ENCODE results near the gene RASSF7. TPM values are rescaled to one million over a fixed set of nuclear protein-coding genes. Genes with fewer than 3 reads are reported as not detected.

RASSF7 gene
- total and polyA plus RNA-seq, 2 donors (not counting 1 experiment from before 2014, with no cell fraction given), result 29.8 to 89.3 TPM

DNA sequence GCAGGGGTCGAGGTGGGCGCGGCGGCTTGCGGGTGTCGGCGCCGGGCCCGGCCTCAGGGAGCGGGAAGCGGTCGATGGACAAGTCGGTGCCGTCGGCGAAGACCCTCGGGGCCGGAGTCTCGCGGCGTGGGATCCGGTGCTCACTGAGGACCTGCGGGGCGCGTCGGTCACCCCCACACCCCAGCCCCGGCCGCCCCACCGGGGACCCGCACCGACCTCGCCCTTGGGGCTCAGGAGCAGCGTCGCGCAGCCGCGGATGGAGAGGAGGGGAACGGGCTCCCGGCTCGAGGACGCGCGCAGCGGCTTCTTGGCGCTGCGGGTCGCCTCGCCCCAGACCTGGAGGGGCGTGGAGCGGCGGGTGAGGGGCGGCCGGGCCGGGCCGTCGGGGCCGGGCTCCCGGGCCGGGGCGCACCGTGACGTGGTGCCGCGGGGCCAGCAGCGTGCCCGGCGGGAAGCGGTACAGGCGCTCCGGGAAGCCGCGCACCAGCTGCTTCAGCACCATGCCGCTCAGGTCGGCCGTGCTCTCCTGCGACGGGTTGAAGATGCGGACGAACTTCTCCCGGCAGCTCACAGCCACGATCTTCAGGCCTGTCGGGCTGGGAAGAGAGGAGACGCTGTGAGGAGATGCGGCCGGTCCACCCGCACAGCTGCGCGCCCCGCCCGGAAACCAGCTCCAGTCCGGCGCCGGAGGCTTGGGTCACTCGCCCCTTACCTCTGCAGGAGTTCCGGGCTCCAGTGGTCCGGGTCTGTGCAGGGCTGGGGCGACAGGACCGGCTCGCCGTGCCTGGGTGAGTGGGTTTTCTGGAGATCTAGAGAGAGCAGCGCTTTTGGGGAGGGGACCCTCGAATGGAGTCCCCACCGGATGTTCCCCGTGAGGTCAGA, 4.7 kb upstream of the RASSF7 start:
- Histone ChIP-seq H3K4me3 (ENCODE audit: control extremely low read depth in 1 of 5, extremely low read depth in 1 of 5, insufficient read depth in 1 of 5, low read depth in 2 of 5, low read length in 4 of 5) (peak overlapping the region in 3 of 5 experiments; percentile 48 to 62 (median 56)), H3K79me2 (ENCODE audit: control insufficient read depth, insufficient read depth, low read length) (no peaks in the 10 kb centered on the region), H3K4me2 (replicated peaks; ENCODE audit: low read depth, low read length, poor library complexity, severe bottlenecking) (peak overlapping the region; percentile 96), H3K27ac (ENCODE audit: low read length in 2 of 2) (no peak overlapping the region), H3K4me1 (ENCODE audit: control insufficient read depth in 2 of 2, insufficient read depth in 2 of 2, low read length in 2 of 2) (peaks cover 17 to 29% of the 10 kb centered on the region in 2 donors), H4K20me1 (ENCODE audit: control insufficient read depth, insufficient read depth, low read length, poor library complexity, severe bottlenecking) (peaks cover 11% of the 10 kb centered on the region), H3K36me3 (replicated peaks in 1 of 2; ENCODE audit: control extremely low read depth in 1 of 2, control insufficient read depth in 1 of 2, extremely low read depth in 1 of 2, insufficient read depth in 2 of 2, low read length in 1 of 2) (no peaks in the 10 kb centered on the region), H2AFZ (ENCODE audit: insufficient read depth, low read depth, low read length, poor library complexity, severe bottlenecking) (peak overlapping the region; percentile 62), H3K9me3 (ENCODE audit: control extremely low read depth in 1 of 3, control insufficient read depth in 2 of 3, insufficient read depth in 1 of 3, low read length in 2 of 3) (no peaks in the 10 kb centered on the region), H3K9ac (ENCODE audit: low read length) (peak overlapping the region; percentile 64), H3K27me3 (replicated peaks in 1 of 4; ENCODE audit: control extremely low read depth in 1 of 4, control insufficient read depth in 3 of 4, insufficient read depth in 4 of 4, low read length in 3 of 4) (peaks cover 0 to 12% (median 3%) of the 10 kb centered on the region in 4 experiments)
- Mint-ChIP-seq H3K4me3 (peak overlapping the region; percentile 64), H3K27ac (peak overlapping the region; percentile 32), H3K27me3 (no peaks in the 10 kb centered on the region), H3K9me3 (ENCODE audit: insufficient read depth) (no peaks in the 10 kb centered on the region), H3K4me1 (peaks cover 18% of the 10 kb centered on the region)
- DNase-seq (peak; percentile 62), ATAC-seq (ENCODE audit: low read depth) (no peak)
- intact Hi-C loops (cut with micrococcal nuclease), result loop anchor here (1.0 kb wide), 2 partner anchors 167 to 172 kb away; no protein-coding TSS in a partner anchor
- no peak for TF ChIP-seq CTCF (IDR thresholded peaks at IDR 0.05)
- WGBS (ENCODE audit: insufficient coverage), result 3% methylated on average over 100 of the region's 104 CpGs
- CTCF ChIA-PET, result interaction anchor here (0.5 to 5.1 kb wide), 9 partner anchors 11 to 209 kb away, joined by 3 to 52 read pairs (median 6); partner anchors contain the start of genes IRF7 and SCT
- POLR2A ChIA-PET, result interaction anchor here (0.6 to 2.4 kb wide), 5 partner anchors 20 to 1077 kb away, joined by 3 to 18 read pairs (median 5); partner anchors contain the start of genes HRAS and PHRF1

Data from B cell (primary cell).